NCI-H2029 (cell line): ENCODE data around the gene FOXO6.

Source experiments
- DNase-seq: peaks from one replicate; lab custom pipeline; 2025; lab: John Stamatoyannopoulos, UW

Gene FOXO6

DNA sequence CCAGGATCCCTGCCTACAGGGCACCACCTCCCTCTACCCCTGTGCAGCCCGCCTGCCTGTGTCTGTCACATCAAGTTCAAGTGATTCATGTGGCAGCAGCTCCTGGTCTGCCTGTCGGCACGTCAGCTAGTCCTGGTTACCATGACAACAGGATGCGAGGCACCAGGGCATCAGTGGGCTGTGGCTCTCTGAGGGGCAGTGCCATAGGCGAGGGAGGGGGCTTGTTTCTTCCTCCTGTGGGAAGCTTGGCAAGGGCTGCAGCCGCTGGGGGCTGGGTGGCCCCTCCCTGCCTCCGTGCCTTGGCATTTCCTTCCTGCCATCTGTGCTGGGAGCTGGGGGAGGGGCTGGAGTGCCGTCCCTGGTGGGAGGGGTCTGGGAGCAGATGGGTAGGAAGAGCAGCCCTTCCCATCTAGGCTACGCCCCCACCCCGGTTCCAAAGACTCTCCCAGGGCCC, 43.1 kb downstream of the FOXO6 start:
- peak; percentile 99 for DNase-seq

DNA sequence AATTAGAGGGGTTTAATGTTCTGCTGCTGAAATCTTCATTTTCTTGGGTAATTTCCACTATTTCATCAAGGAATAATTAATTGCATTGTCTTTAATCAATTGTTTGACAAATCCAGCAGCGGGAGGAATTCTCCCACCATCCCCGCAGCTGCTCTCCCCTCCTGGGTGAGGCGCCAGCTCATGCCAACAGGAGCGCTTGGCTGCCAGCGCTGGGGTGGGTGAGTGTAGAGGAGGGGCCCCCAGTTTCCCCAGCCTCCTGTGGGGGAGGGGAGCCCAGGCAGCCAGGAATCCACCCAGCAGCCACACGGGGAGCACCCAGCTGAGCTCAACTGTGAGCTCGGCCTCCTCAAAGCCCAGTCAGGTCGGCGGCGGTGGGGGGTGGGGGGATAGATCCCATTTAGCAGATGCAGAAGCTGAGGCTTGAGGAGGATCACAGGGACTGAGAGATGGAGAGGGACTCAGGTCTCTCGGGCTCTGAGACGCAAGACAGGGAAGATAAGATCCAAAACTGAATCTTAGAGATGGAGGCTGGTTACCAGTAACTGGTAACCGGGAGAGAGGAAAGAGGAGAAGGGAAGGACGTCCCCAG, 46.5 kb downstream of the FOXO6 start:
- DNase-seq, result no peak

DNA sequence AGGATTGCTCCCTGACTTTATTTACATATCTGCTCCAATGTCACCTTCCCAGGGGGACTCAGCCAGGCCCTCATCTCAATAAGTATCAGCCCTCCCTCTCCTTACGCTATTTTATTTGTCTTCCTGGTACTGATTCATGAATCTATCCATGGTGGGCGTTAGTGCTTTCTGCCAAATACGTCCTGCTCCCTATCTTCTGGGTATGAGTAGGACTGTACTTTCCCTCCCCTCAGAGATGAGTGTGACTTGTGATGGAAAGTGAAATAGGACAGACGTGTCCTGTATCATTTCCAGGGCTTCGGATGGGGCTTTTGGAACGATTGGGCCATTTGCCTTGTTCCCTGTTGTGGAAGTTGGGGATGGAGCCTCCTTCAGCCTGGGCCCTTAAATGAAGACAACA, 47.5 kb downstream of the FOXO6 start:
- peak; percentile 70 for DNase-seq

DNA sequence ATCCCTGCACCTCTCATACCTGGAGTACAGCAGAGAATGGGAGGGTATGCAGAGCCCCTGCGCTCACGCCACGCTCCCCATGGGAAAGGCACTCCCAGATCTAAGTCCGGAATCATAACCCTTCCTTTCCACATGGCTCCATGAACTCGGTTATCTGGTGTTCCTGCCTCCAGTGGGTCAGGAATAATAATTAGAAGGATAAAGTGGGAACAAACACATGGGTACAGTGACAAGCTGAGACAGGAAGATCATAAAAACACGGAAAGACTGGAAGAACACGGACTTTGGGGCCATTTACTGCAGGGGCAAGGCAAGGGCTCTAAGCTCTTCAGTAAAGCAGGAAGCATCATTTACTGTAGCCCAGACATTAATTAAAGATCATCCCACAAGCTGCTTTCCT, 48.6 kb downstream of the FOXO6 start:
- no peak for DNase-seq

DNA sequence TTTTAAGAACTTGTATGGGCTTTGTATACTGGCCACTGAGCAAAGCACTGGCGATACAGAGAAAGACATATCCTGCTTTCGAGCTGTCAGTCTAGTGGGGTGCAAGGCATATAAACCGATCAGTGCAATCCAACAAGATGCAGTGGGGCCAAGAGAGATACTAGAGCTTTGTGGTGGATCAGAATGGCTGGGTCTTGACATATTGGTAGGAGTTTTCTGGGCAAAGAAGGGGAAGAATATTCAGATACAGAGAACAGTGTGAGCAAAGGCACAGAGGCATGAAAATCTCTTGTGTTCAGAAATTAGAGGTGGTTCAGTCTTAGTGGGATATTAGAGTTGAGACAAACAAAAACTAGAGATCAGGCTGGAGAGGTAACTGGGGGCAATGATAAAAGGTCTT, 49.2 kb downstream of the FOXO6 start:
- no peak for DNase-seq

DNA sequence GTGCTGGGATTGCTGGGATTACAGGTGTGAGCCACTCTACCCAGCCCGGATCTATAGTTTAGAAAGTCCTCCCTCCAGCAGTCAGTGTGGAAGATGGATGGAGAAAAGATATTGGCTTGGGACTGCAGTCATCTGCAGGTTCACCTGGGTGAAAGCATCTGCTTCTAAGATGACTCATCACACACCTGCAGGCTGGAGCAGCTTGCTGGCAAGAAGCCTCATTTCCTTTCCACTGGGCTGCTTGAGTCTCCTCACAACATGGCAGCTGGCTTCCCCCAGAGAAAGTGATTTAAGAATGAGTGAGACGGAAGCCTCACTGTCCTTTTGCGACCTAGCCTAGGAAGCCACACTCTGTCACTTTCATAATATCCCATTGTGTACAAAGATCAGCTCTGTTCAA, 50.0 kb downstream of the FOXO6 start:
- peak; percentile 99 for DNase-seq

DNA sequence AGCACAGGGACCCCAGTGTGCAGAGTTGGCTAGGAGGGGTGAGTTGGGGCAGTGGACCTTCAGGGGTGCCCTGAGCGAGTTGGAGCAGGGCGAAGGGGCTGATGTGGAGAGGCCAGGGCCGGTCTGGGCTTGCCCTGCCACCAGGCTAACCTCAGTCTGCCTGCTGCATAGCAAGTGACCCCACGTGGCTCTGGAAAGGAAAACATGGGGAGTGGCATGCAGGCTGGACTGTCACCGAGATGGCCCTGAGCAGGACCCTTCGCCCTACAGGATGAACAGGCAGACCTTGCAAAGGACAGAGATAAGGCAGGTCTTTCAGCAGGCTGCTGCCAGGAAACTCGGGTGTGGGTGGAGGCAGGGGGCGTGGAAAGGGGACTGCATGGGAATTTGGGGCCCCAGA, 51.5 kb downstream of the FOXO6 start:
- DNase-seq, result no peak

DNA sequence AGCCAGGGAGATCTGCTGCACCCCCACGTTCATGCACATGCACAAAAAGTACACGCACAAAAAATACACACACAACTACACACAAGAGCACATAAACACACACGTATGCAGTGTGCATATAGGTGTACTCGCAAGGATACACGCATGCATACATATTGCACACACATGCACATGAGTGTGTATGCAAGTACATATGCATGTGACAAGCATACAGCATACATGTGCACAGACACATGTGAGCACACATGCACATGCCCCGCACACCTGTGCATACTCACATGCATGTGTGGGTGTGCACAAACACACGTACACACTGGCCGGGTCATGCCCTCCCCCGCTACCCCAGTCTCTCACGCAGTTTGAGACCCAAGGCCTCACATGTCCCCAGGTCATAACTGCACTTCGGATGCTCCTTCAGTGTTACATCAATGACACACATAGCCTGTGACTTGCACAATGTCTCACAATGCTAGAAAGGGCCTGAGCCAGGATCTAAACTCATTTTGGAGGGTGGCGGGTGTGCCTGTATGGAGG, 52.6 kb downstream of the FOXO6 start:
- DNase-seq, result no peak

DNA sequence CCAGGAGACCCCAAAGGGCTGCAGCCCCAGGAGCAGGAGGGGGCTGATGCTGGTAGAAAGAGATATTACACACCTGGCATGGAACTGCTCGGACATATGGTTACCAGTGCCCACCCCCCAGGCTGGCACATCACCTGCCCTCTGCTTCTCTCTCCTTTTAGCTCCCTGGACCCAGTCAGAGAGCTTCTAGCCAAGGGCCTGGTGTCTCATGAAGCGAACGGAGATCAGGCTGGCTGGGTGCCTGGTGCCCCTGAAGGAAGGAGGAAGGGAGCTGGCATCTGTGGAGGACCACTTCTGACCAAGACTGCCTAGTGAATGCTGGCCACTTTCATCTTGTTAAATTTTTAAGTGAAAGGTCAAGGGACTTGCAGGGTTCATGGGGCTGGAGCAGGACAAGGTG, 53.1 kb downstream of the FOXO6 start:
- no peak for DNase-seq

DNA sequence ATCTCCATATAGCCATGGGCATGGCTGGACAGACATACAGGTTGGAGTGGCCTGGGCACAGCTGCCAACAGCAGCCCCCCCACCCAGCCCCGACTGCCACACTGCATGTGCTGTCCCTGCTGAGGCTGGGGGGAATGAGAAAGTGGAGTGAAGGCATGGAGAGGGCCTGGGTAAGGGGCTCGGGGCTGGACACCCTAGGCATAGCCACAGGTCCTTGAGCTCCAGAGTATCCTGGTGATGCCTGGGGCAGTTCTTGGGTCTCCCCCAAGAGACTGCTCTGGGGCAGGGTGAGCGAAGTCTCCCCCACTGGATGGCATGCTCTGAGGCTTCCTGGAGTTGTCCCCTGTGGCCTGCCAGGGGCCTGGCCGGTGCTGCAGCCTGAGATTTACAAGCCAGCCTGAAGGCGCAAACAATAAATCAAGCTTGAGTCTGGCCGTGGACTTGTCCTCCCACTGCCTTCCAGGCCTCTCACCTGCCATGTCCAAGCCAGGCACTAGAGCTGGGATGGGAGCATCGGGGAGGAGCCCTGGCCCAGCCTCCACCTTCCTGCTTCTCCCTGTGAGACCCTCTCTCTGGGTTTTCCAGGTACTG, 53.6 kb downstream of the FOXO6 start:
- DNase-seq, result no peak

DNA sequence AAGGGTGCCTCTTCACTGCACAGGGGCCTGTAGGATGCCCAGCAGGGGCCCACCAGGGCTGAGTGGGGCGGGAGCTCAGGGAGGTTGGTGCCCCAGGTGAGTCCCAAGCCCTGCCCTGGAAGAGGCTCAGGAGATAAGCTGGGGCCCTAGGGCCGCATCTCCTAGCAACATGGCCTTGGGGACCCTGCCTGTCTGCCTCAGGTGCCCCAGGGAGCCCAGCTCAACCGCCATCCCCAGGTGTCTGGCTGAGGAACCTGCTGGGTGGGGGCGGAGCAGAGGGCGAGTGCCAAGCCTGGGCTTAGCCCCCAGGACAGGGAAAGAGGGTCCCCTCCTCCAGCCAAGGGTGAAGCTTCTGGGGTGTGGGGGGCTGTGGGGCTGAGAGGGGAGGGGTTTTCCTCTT, 54.8 kb downstream of the FOXO6 start:
- no peak for DNase-seq

DNA sequence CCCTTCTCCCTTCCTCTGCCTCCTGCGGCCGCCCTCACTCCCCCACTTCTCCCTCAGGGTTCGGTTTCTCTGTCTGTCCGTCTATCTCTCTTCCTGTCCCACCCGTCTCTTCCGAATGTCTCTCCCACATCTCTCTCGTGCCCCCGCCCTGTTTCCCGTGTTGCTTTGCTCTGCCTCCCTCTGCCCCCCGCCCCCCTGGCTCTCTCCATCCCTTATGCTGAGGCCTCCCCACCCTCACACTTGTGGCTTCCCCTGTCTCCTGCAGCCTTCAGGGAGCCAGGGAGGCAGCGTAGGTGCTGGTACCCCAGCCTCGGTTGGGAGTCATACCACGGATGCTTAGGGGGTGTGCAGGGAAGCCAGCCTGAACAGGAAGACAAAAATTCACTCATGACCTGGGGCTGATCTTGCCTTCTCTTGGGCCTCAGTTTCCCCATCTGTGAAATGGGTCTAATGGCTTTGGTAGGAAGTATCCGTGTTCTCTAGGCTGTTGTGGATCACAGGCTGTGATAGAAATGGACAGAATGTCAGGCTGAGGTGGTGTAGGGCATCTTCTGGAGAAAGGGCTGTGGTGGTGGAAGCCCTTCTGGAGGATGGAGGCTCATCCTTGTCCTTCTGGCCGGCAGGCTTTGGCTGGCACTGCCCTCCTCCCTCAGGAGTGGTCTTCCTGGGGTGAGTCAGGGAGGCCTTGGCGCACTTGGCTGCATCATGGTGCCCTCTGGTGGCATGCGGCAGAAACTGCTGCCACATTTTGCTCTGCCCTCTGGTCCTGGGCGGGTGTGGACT, 55.5 kb downstream of the FOXO6 start:
- peak; percentile 99 for DNase-seq

DNA sequence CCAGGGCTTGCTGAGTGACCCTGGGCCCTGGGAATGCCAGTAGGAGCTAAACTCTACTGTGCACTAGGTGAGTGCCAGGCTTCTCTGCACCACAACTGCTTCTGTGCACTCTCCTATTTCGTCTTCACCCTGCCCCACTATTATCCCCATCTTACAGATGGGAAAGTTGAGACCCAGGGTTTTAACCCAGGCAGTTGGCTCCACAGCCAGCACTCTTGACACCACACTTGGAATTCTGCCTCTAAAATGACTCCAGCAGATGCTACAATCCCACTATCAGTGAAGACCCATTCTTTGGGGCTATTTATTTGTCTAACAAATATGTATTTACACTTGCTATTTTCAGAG, 56.1 kb downstream of the FOXO6 start:
- DNase-seq, result no peak

DNA sequence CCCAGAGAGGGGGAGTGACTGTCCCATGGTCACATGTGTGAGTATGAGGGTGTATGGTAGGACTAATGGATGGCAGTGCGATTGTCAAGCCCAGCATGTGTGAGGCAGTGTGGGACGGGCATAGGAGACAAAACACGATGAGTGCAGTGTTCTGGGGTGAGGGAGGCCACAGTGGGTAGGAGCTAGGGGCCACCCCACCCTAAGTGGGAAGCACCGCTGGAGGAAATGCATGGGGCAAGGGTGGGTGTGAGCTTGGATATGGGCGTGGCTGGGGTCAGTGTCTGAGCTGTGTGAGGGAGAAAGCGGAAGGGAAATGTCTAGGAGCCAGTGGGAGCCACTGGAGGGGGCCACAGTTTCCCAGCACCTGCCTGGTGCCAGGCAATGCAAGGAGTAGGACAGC, 56.5 kb downstream of the FOXO6 start:
- DNase-seq, result no peak

DNA sequence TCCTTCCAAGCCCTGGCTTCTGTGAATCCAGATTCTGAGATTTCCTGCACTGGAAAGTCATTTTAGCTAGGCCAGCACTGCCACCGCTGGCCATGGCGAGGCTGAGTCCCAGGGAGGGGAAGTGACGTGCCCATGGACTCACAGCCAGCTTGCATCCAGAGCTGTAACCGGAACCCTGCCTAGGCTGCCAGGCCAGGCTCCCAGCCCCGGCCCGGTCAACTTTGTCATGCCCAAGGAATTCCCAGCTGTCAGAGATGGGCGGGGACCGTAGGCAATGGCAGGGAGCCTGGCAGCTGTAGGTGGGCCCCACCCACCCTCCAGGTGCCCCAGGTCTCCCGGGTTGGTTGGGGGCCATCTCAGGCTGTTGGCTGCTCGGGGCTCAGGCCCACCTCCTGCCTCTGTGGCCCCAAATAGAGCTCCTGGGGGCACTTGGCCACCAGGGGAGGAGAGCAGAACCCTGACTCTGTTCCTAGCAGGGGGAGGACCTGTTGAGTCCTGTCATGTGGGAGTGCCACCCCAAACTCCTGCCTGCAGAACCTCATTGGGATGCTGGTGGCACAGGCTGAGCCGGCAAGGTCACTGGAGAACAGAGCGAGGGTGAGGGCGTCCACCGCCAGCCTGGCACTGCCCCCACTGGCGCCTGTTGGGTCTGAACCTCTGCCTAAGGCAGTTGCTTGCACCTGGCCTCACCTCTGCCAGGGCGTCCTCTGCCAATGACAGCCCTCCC, 57.8 kb downstream of the FOXO6 start:
- DNase-seq, result peak; percentile 100

DNA sequence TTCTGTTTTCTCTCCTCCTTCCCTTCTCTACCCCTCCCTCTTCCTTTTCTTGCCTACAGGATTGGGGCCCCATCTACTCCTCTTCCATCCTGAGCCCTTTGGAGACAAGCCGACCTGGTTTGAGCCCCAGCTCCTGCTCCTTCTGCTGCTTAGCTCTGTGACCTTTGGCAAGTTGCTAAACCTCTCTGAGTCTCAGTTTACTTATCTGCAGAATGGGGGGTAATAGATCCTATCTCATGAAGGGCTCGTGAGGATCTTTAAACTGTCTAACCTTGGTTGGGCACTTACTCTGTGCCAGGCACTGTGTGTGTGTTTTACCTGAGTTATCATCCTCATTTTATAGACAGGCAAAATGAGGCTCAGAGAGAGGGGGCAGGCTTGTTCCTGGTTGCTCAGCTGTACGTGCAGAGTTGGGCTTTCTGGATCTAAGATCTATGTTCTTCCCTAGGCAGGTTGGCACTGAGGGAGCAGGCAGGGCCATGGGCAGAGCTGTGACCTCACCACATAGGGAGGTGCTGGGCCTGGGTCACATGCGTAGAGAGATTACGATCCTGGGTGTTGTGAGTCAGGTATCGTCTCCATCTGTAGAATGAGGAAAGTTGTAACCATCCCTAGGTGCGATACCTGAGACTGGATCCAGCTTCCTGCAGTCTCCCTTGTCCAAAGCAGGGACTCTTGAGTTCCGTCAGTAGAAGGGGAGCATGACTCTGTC, 58.5 kb downstream of the FOXO6 start:
- DNase-seq, result no peak

DNA sequence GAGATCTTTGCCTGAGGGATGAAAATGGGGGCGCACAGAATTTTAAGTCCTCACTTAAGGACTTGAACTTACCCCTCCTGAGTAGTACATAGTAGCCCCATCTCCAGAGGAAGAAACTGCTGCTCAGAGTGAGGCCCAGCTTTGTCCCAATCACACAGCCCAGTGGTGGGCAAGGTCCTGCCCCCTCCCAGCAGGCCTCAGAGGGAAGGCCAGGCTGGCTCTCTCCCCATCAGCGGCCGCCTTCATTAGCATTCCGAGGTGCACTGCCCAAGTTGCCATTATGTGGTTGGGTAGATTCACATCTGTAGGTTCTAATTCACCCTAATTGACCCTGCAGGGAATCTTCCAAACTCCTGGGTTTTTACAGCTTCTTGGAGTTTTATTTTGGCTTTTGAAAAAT, 59.1 kb downstream of the FOXO6 start:
- DNase-seq, result no peak

DNA sequence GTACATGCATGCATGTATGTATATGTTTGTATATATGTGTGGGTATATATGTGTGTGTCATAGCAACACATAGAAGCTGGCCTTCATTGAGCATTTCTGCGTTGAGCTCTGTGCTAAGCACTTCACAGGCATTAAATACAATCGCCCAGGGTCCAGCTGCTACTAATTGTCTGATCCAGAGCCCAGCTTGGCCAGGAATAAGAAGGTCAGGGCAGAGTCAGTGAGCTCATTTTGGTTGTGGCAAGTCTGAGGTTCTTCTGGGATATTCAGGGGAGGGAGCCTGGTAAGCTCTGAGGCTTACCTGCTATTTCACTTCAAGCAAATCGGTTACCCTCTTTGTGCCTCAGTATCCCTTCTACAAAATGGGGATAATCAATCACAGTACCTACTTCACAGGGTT, 59.6 kb downstream of the FOXO6 start:
- DNase-seq, result no peak

DNA sequence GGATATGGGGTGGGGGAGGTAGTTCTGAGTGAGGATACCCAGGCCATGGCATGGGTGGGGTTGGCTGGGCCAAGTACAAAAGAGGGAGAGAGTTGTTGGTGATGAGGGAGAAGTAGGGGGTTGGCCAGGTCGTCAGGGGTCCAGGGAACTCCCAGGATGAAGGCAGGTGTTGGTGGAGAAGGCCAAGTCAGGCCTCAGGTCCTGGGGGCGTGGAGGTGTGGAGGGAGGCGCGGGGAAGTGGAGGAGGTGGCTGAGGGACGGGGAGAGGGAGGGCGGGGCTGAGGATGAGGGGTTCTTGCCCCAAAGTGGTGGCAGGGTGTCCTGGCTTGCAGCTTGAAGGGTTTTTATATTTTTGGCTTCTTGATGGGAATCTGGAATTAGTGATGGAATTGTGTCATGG, 61.1 kb downstream of the FOXO6 start:
- no peak for DNase-seq

DNA sequence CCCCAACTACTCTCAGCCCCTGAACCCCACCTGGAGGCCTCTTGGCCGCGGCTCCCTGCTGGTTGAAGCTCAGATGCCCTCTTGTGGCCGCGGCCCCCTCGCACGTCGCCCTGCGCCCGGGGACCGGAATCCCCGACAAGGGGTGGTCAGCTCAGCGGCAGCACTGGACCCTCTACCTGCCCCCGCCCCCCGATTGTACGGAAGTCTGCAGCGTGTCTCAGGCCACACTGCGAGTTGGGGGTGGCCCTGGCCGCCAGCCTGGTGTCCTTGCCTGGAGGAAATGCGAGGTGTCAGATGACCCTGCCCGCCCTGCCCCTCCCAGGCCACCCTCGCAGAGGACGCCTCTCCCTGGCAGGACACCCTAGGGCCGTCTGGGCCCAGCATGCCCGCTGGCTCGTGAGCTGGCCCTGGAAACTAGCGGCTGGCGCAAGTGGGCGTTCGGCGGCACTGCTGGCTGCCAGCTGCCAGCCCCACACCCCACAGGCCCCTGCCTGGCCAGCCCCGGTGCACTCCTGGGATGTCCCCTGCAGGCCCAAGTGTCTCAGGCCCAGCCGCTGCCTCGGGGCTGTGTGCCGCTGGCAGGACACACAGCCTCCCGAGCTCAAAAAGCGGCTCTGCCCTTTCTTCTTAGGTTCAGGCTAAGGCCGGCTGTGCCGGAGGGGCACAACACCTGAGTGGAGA, 62.4 kb downstream of the FOXO6 start:
- DNase-seq, result peak; percentile 75

DNA sequence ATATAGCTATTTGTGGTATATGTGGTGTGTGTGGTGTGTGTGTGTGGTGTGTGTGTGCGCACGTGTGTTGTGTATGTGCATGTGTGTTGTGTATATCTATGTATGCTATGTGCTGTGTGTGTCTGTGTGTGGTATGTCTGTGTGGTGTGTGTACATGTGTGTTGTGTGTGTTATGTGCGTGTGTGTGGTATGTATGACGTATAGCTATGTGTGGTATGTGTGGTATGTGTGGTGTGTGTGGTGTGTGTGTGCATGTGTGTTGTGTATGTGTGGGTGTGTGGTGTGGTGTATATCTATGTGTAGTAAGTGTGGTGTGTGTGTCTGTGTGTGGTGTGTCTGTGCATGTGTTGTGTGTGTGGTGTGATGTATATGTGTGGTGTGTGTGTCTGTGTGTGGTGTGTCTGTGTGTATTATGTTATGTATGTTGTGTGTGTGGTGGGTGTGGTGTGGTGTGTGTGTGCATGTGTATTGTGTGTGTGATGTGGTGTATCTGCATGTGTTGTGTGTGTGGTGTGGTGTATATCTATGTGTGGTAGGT, 63.4 kb downstream of the FOXO6 start:
- no peak for DNase-seq
